Measurements from ENCODE around the gene ST6GALNAC4. TPM values are rescaled to one million over a fixed set of nuclear protein-coding genes. Genes with fewer than 3 reads are reported as not detected.

ST6GALNAC4 gene
- polyA plus RNA-seq, 1 of the 3 experiments (the other 2 are of a cell fraction), result 30.2 TPM

- 88% methylated on average over 8 of the region's 8 CpGs for WGBS (ENCODE audit: low lambda C conversion rate)
- no peaks in the 10 kb centered on the region for H3K9me2 ChIP-seq
- no peak for DNase-seq
- peaks cover 9 to 34% of the 10 kb centered on the region in 2 experiments; a peak in 2 of 4 replicates for H3K4me1 ChIP-seq (ENCODE audit: control insufficient read depth in 1 of 2, insufficient read depth in 2 of 2, low read depth in 1 of 2, low read length in 1 of 2)
- H3K9me3 ChIP-seq, result no peaks in the 10 kb centered on the region
- H4K20me1 ChIP-seq (ENCODE audit: insufficient read depth), result no peaks in the 10 kb centered on the region
- no peaks in the 10 kb centered on the region for H3K36me3 ChIP-seq (replicated peaks in 1 of 2; ENCODE audit: control insufficient read depth in 1 of 2, insufficient read depth in 2 of 2, low read length in 1 of 2)
- H3K27ac ChIP-seq (ENCODE audit: low read depth in 2 of 2, low read length in 1 of 2), result no peak overlapping the region
- H3K4me3 ChIP-seq (ENCODE audit: low read depth in 2 of 2, low read length in 1 of 2), result no peak overlapping the region
- H3K4me2 ChIP-seq, result no peak overlapping the region
- peaks cover 7% of the 10 kb centered on the region; the same call in 1 of the 2 replicates for H3K79me2 ChIP-seq (ENCODE audit: insufficient read depth)
- peaks cover 2% of the 10 kb centered on the region for H3F3A ChIP-seq (replicated peaks; ENCODE audit: insufficient read depth)
- POLR2A ChIA-PET, result interaction anchor here (0.5 kb wide), 1 partner anchor 281 kb away, joined by 3 read pairs; no protein-coding TSS in a partner anchor
- TF ChIP-seq POLR2AphosphoS5 (IDR thresholded peaks at IDR 0.05; ENCODE audit: low read depth, low read length) (no peak), FOXM1 (IDR thresholded peaks at IDR 0.05; ENCODE audit: low read depth) (no peak), CTCF (IDR thresholded peaks at IDR 0.05) (no peak), TEAD4 (IDR thresholded peaks at IDR 0.05; ENCODE audit: borderline replicate concordance, insufficient read depth) (no peak), USF1 (IDR thresholded peaks at IDR 0.05; ENCODE audit: borderline replicate concordance, low read depth) (no peak), RCOR1 (IDR thresholded peaks at IDR 0.05; ENCODE audit: low read length) (no peak), SIN3A (IDR thresholded peaks at IDR 0.05; ENCODE audit: borderline replicate concordance, low read depth, low read length) (no peak), NFIC (IDR thresholded peaks at IDR 0.05; ENCODE audit: borderline replicate concordance) (no peak), MEF2A (IDR thresholded peaks at IDR 0.05; ENCODE audit: borderline replicate concordance, low read depth) (no peak), SMC3 (IDR thresholded peaks at IDR 0.05; ENCODE audit: low read depth, low read length) (no peak), USF2 (IDR thresholded peaks at IDR 0.05; ENCODE audit: borderline replicate concordance, low read depth, low read length) (no peak), RXRA (IDR thresholded peaks at IDR 0.05; ENCODE audit: borderline replicate concordance, low read depth) (no peak), ELF1 (IDR thresholded peaks at IDR 0.05) (no peak), REST (IDR thresholded peaks at IDR 0.05; ENCODE audit: low read depth, low read length) (no peak), GABPA (IDR thresholded peaks at IDR 0.05; ENCODE audit: low read depth) (no peak), RFX5 (IDR thresholded peaks at IDR 0.05; ENCODE audit: low read length) (no peak), EP300 (IDR thresholded peaks at IDR 0.05; ENCODE audit: borderline replicate concordance in 1 of 2, low read depth in 1 of 2, low read length in 1 of 2) (no peak), MAX (IDR thresholded peaks at IDR 0.05; ENCODE audit: low read depth) (no peak)
- H2AFZ ChIP-seq (ENCODE audit: low read depth), result no peak overlapping the region
- CTCF ChIA-PET, result interaction anchor here (0.8 to 5.9 kb wide), 4 partner anchors 9 to 144 kb away, joined by 3 to 31 read pairs (median 13); partner anchors contain the start of genes CDK9 and TOR2A
- H3K9ac ChIP-seq, result no peak overlapping the region
- no peaks in the 10 kb centered on the region for H3K27me3 ChIP-seq (ENCODE audit: insufficient read depth)
Measured at GRCh38 chr9:127878652-127879390, 38.0 kb downstream of the ST6GALNAC4 start.
